ENCODE measurements around the gene SND1.

- TF ChIP-seq POU6F1 (CRISPR knock-in tag; IDR thresholded peaks at IDR 0.05; ENCODE audit: borderline replicate concordance, low read depth) = no peak
- no peak for TF ChIP-seq PPARA (CRISPR knock-in tag; IDR thresholded peaks at IDR 0.05; ENCODE audit: borderline replicate concordance)
Measured at GRCh38 chr7:127702938-127703337, 50.9 kb downstream of the SND1 start.
